HepG2 (cell line): ENCODE data around the gene TIGD6. TPM values are rescaled to one million over a fixed set of nuclear protein-coding genes. Genes with fewer than 3 reads are reported as not detected.

ENCODE experiments used
- ARID2 ChIP-seq: sonication (generic); formaldehyde crosslinking; IDR thresholded peaks from 2 replicates; pipeline ENCODE4 v1.8.1; 2022; ENCODE audit warnings: mild to moderate bottlenecking, missing genetic modification reagents, borderline replicate concordance
- CREB1 ChIP-seq, 2 experiments: fragments of 450-650 bp in 1 of 2; IDR thresholded peaks; 2 replicates each; pipeline ENCODE4 v1.6.1; 2016 to 2017; ENCODE audit warnings: control low read depth in 1 of 2, mild to moderate bottlenecking in 1 of 2, missing compliant biosample characterization in 1 of 2, missing genetic modification characterization in 1 of 2
- ETV5 ChIP-seq: IDR thresholded peaks from 2 replicates; pipeline ENCODE4 v1.6.1; 2018; ENCODE audit warnings: missing biosample characterization, missing genetic modification reagents, inconsistent platforms, borderline replicate concordance
- GFI1 ChIP-seq: sonication (generic); formaldehyde crosslinking; IDR thresholded peaks from 2 replicates; pipeline ENCODE4 v1.5.0; 2020; ENCODE audit warnings: missing genetic modification reagents, mild to moderate bottlenecking, borderline replicate concordance
- HBP1 ChIP-seq: IDR thresholded peaks from 2 replicates; pipeline ENCODE4 v1.6.1; 2016; ENCODE audit warnings: low read depth, control low read depth
- MIER2 ChIP-seq: IDR thresholded peaks from 2 replicates; pipeline ENCODE4 v1.6.1; 2016; ENCODE audit warnings: missing biosample characterization, missing genetic modification reagents
- MTERF4 ChIP-seq: sonication (generic); formaldehyde crosslinking; IDR thresholded peaks from 2 replicates; pipeline ENCODE4 v1.8.0; 2023; ENCODE audit warnings: mild to moderate bottlenecking, missing genetic modification reagents
- SRF ChIP-seq: IDR thresholded peaks from 2 replicates; pipeline ENCODE4 v1.6.1; 2011; ENCODE audit warnings: mild to moderate bottlenecking, low read depth, low read length, moderate library complexity
- USF2 ChIP-seq, 2 experiments: sonication (generic) in 1 of 2; formaldehyde crosslinking in 1 of 2; IDR thresholded peaks; 2 replicates each; pipeline versions ENCODE4 v1.5.1 to v1.6.1; 2011 to 2020; ENCODE audit warnings: borderline replicate concordance in 1 of 2, low read depth in 1 of 2, low read length in 1 of 2, mild to moderate bottlenecking in 1 of 2, missing genetic modification reagents in 1 of 2, moderate library complexity in 1 of 2
- ZBED4 ChIP-seq: sonication (generic); formaldehyde crosslinking; IDR thresholded peaks from 2 replicates; pipeline ENCODE4 v1.4.0; 2020; ENCODE audit warnings: missing genetic modification reagents, borderline replicate concordance
- ZBTB10 ChIP-seq: sonication (generic); formaldehyde crosslinking; IDR thresholded peaks from 2 replicates; pipeline ENCODE4 v1.4.0; 2020; ENCODE audit warnings: missing genetic modification reagents, borderline replicate concordance
- ZNF660 ChIP-seq: sonication (generic); formaldehyde crosslinking; IDR thresholded peaks from 2 replicates; pipeline ENCODE4 v1.5.1; 2020; ENCODE audit warnings: mild to moderate bottlenecking, low read depth, missing genetic modification reagents, borderline replicate concordance
- ZNF746 ChIP-seq: sonication (generic); formaldehyde crosslinking; IDR thresholded peaks from 2 replicates; pipeline ENCODE4 v1.8.0; 2022; ENCODE audit warnings: mild to moderate bottlenecking, missing genetic modification reagents
- polyA plus RNA-seq, 8 experiments: library from polyadenylated mRNA; depleted of rRNA in 3 of 8; stranded (reverse) in 7 of 8; unstranded in 1 of 8; fragments of >200 nt; fragmentation: Illumina TruSeq in 4 of 8; extraction: Trizol in 4 of 8; gene quantifications; 2 replicates each; pipeline versions ENCODE4 v1.2.1 to v1.2.3, GENCODE V29; 2011 to 2016; ENCODE audit warnings: low read depth in 4 of 8, missing spikeins in 1 of 8, mixed read lengths in 1 of 8; ENCODE audit not compliant: insufficient read depth in 1 of 8
- total RNA-seq, 5 experiments: library from RNA; depleted of rRNA; stranded (reverse); fragments of >200 nt; fragmentation: Illumina TruSeq; extraction: Trizol; gene quantifications; 2 replicates each; pipeline ENCODE4 v1.2.3, GENCODE V29; 2016; ENCODE audit warnings: low read depth in 1 of 5

Gene TIGD6
- total and polyA plus RNA-seq, 2 of the 13 experiments (the other 11 are each of a cell fraction or from before 2014, with no cell fraction given), result 2.1 to 2.9 TPM

- no peak for TF ChIP-seq ZBTB10 (CRISPR knock-in tag)
- 0 out of 2 replicates have a peak, but pooled peaks have one; percentile 12 for TF ChIP-seq MIER2
- no peak for TF ChIP-seq GFI1 (CRISPR knock-in tag)
- peak; percentile 63; the same call in 1 of the 2 replicates for TF ChIP-seq ZBED4 (CRISPR knock-in tag)
- TF ChIP-seq USF2 (IDR thresholded peaks at IDR 0.05; ENCODE audit: low read depth, low read length), result peak; percentile 97
- TF ChIP-seq USF2 (CRISPR knock-in tag; IDR thresholded peaks at IDR 0.05; ENCODE audit: borderline replicate concordance), result peak; percentile 99; the same call in 1 of the 2 replicates
- no peak for TF ChIP-seq ARID2
- TF ChIP-seq SRF, result no peak
- peak; percentile 72 for TF ChIP-seq CREB1 (IDR thresholded peaks at IDR 0.05)
- TF ChIP-seq CREB1 (CRISPR knock-in tag; IDR thresholded peaks at IDR 0.05), result no peak; the same call in 1 of the 2 replicates
- TF ChIP-seq HBP1 (CRISPR knock-in tag), result peak; percentile 30; the same call in 1 of the 2 replicates
- TF ChIP-seq ZNF746 (CRISPR knock-in tag), result no peak; the same call in 1 of the 2 replicates
- TF ChIP-seq ZNF660, result no peak
- TF ChIP-seq ETV5 (CRISPR knock-in tag), result peak; percentile 63
- peak; percentile 56; the same call in 1 of the 2 replicates for TF ChIP-seq MTERF4 (CRISPR knock-in tag)
These were observed 39.9 kb downstream of the TIGD6 start, which contains the start of gene SLC26A2 (continued) for GRCh38 chr5:149960272-149961185.
